Mammary epithelial cell (primary cell): Measurements from ENCODE around the gene OR2W1.

Experiments used
- CTCF ChIP-seq, 2 donors: IDR thresholded peaks in 1 of 2; conservative IDR thresholded peaks in 1 of 2; 2 replicates each; pipeline ENCODE4 v1.5.1; 2011 to 2012; ENCODE audit warnings: inconsistent platforms in 2 of 2, low read length in 2 of 2, mild to moderate bottlenecking in 2 of 2, control low read depth in 1 of 2, low read depth in 1 of 2; ENCODE audit not compliant: insufficient read depth in 1 of 2; ENCODE audit errors: extremely low read depth in 1 of 2
- EZH2 ChIP-seq: IDR thresholded peaks from 2 replicates; pipeline ENCODE4 v1.6.1; 2012; ENCODE audit warnings: low read length, inconsistent platforms, borderline replicate concordance

DNA sequence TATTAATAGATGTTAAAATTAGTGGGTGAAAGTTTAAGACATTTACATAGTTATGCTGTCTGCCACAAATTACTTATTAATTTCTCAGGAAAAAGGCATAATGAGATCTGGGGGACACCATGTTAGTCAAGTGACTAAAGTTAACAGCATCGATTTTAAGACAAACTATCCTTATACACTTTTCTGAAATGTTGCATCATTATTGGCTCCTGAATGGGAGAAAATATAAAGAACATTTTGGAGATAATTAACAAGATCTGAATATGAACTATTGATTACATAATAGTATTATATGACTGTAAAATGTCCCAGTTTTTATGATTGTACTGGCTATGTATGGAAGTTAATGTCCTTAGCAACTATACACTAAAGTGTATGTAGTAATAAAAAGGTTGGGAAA is 34.2 kb upstream of the OR2W1 start:
- TF ChIP-seq CTCF (conservative IDR thresholded peaks at IDR 0.05 in 1 of 2, IDR thresholded peaks at IDR 0.05 in 1 of 2; ENCODE audit: extremely low read depth in 1 of 2, insufficient read depth in 1 of 2, low read depth in 1 of 2, low read length in 2 of 2) (no peak), EZH2 (no peak)
